DOHH2 (cell line): ENCODE data around the gene GATAD2A.

Experiments
- H3F3A ChIP-seq: fragments of 200-600 bp; sonication (generic), shearing (Covaris generic); 2 replicates; pipeline ENCODE4 v1.6.0; 2016; ENCODE audit warnings: antibody characterized with exemption, mild to moderate bottlenecking; ENCODE audit not compliant: control insufficient read depth, insufficient read depth
- H3K27ac ChIP-seq: fragments of 200-600 bp; sonication (generic); 2 replicates; pipeline ENCODE4 v1.5.1; 2014; ENCODE audit warnings: low read depth, mild to moderate bottlenecking, low read length, moderate library complexity
- H3K27me3 ChIP-seq: fragments of 200-600 bp; sonication (generic); 2 replicates; pipeline ENCODE4 v1.6.1; 2014; ENCODE audit warnings: mild to moderate bottlenecking, low read length, mixed read lengths; ENCODE audit not compliant: control insufficient read depth
- H3K36me3 ChIP-seq: fragments of 200-600 bp; sonication (generic); 2 replicates; pipeline ENCODE4 v1.6.1; 2014; ENCODE audit warnings: mild to moderate bottlenecking, low read length, moderate library complexity, mixed read lengths; ENCODE audit not compliant: control insufficient read depth
- H3K4me1 ChIP-seq: fragments of 200-600 bp; sonication (generic); 2 replicates; pipeline ENCODE4 v1.6.1; 2014; ENCODE audit warnings: mild to moderate bottlenecking, low read length, mixed read lengths; ENCODE audit not compliant: control insufficient read depth
- H3K4me2 ChIP-seq: fragments of 200-600 bp; sonication (generic); 2 replicates; pipeline ENCODE4 v1.6.0; 2014; ENCODE audit warnings: mild to moderate bottlenecking, low read length, moderate library complexity
- H3K4me3 ChIP-seq: fragments of 200-600 bp; sonication (generic); 2 replicates; pipeline ENCODE4 v1.5.1; 2014; ENCODE audit warnings: mild to moderate bottlenecking, low read length, mixed read lengths
- H3K79me2 ChIP-seq: fragments of 200-600 bp; sonication (generic); 2 replicates; pipeline ENCODE4 v1.6.1; 2014; ENCODE audit warnings: mild to moderate bottlenecking, low read length, mixed read lengths; ENCODE audit not compliant: control insufficient read depth
- H3K9me2 ChIP-seq: fragments of 200-600 bp; sonication (generic); replicated peaks from 2 replicates; pipeline ENCODE4 v1.6.1; 2014; ENCODE audit warnings: mild to moderate bottlenecking, low read length, mixed read lengths; ENCODE audit not compliant: control insufficient read depth
- H3K9me3 ChIP-seq: fragments of 200-600 bp; sonication (generic); 2 replicates; pipeline ENCODE4 v1.6.1; 2014; ENCODE audit warnings: antibody characterized with exemption, low read length, mixed read lengths; ENCODE audit not compliant: control insufficient read depth, insufficient read depth
- H4K20me1 ChIP-seq: fragments of 200-600 bp; sonication (generic); 2 replicates; pipeline ENCODE4 v1.6.0; 2014; ENCODE audit warnings: low read depth, mild to moderate bottlenecking, antibody characterized with exemption, low read length, moderate library complexity; ENCODE audit not compliant: control insufficient read depth, insufficient read depth
- CTCF ChIP-seq: fragments of 200-600 bp; sonication (generic); IDR thresholded peaks from one replicate; pipeline ENCODE4 v1.5.1; 2014; ENCODE audit warnings: antibody characterized with exemption, mild to moderate bottlenecking, low read depth, low read length; ENCODE audit not compliant: poor library complexity, severe bottlenecking
- EZH2phosphoT487 ChIP-seq: fragments of 200-600 bp; sonication (generic); IDR thresholded peaks from 2 replicates; pipeline ENCODE4 v1.6.1; 2017; ENCODE audit warnings: borderline replicate concordance, mild to moderate bottlenecking, antibody characterized with exemption, low read length, moderate library complexity, mixed read lengths

The GATAD2A gene

DNA sequence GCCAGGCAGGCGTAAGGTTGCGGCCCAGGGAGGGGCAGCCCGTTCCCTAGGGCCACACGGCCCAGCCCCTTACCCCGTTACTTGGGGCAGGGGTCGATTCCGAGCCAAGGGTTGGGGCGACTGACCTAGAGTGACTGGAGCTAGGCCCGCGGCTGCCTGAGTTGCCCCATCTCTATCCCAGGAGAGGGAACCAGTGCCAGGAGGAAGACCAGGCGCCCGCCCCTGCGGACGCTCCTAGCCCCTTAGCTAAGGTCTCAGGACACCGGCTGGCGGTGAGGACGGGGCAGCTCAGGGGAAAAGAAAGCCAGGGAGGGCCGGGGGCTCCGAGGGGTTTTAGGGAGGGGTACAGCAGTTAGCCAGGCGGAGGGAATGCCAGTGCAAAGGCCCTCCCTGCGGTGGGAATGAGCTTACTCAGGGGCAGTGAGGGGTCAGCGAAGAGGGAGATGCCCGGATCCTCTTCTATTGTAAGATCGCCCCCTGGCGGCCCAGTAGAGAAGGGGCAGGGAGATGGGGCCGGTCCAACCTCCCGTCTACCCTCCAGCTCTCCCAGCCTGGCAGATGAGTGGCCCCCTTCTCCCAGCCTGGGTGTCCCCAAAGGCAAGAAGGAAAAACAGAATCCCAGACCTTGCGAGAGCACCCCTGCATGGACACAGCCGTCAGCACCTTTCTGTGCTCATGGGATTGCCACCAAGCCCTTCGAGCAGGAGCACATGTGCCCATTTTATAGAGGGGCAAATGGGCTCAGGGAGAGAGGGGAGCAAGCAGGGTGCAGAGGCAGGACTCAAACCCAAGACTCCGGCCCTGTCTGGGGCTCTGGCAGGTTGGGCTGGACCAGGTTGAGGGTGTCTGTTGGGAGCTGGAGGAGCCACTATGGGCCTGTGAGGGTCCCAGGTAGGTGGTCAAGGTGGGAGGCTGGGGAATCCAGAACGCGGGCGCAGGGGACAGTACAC is 148.9 kb downstream of the GATAD2A start:
- 0 out of 2 replicates have a peak, but pooled peaks cover 3% of the 10 kb centered on the region for H3K27me3 ChIP-seq
- no peak for TF ChIP-seq EZH2phosphoT487
- peak; percentile 88 for TF ChIP-seq CTCF
- H3K4me2 ChIP-seq: no peak overlapping the region
- H3K36me3 ChIP-seq: no peaks in the 10 kb centered on the region
- H3F3A ChIP-seq: no peaks in the 10 kb centered on the region
- no peaks in the 10 kb centered on the region; the same call in 1 of the 2 replicates for H4K20me1 ChIP-seq
- no peaks in the 10 kb centered on the region for H3K4me1 ChIP-seq
- H3K4me3 ChIP-seq: no peak overlapping the region
- no peaks in the 10 kb centered on the region for H3K79me2 ChIP-seq
- no peak overlapping the region for H3K27ac ChIP-seq
- H3K9me2 ChIP-seq: no peaks in the 10 kb centered on the region
- no peaks in the 10 kb centered on the region for H3K9me3 ChIP-seq

DNA sequence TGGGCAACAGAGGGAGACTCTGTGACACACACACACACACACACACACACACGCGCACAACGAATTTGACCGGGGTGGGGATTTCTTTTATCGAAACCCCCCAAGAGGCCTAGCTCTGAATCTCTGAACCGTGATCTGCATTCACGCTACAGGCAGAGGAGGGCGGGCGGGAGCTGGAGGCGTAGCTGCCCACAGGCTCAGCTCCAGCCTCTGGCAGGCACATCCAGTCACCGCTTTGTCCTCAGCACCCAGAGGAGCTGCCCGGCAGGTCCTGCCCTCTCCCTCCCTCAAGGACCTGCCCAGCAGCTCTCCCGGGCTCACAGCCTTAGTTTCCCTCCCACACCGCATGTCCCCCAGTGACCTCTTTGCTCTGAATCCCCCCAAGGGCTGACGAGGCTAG is 152.6 kb downstream of the GATAD2A start:
- no peak overlapping the region for H3K4me2 ChIP-seq
- H3K9me2 ChIP-seq: no peaks in the 10 kb centered on the region
- TF ChIP-seq EZH2phosphoT487 (no peak), CTCF (no peak)
- no peaks in the 10 kb centered on the region for H3K36me3 ChIP-seq
- H3K4me1 ChIP-seq: no peaks in the 10 kb centered on the region
- no peaks in the 10 kb centered on the region for H3F3A ChIP-seq
- no peak overlapping the region for H3K4me3 ChIP-seq
- no peak overlapping the region for H3K27ac ChIP-seq
- H3K27me3 ChIP-seq: no peaks in the 10 kb centered on the region
- H3K79me2 ChIP-seq: no peaks in the 10 kb centered on the region
- no peaks in the 10 kb centered on the region for H3K9me3 ChIP-seq
- H4K20me1 ChIP-seq: no peaks in the 10 kb centered on the region; the same call in 1 of the 2 replicates
